Measurements from ENCODE around the gene CYP4A22.
"Not testable (repeated sequence)": the region's sequence is repeated elsewhere in the genome, so short reads cannot be mapped to it uniquely, and the experiment has no call there.

Gene CYP4A22, protein sequence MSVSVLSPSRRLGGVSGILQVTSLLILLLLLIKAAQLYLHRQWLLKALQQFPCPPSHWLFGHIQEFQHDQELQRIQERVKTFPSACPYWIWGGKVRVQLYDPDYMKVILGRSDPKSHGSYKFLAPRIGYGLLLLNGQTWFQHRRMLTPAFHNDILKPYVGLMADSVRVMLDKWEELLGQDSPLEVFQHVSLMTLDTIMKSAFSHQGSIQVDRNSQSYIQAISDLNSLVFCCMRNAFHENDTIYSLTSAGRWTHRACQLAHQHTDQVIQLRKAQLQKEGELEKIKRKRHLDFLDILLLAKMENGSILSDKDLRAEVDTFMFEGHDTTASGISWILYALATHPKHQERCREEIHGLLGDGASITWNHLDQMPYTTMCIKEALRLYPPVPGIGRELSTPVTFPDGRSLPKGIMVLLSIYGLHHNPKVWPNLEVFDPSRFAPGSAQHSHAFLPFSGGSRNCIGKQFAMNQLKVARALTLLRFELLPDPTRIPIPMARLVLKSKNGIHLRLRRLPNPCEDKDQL

DNA sequence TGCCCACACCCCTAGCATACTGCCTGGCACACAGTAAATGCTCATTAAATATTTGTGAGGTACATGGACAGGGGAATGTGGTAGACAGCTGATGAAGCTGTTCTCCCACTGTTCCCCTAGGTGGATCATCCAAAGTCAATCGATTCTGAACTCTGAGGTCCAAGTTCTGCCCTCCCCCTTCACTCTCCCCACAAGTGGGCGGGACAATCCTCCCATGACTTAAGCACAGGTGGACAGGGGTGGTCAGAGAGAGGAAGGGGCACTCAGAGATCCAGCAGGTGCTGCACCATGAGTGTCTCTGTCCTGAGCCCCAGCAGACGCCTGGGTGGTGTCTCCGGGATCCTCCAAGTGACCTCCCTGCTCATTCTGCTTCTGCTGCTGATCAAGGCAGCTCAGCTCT lies at the start of gene CYP4A22:
Gene CYP4A22, plus strand, starts transcription at position 244 of the 400 bp plus-strand sequence. Its CDS starts 45 bp downstream, at position 289.
- no peak for DNase-seq

DNA sequence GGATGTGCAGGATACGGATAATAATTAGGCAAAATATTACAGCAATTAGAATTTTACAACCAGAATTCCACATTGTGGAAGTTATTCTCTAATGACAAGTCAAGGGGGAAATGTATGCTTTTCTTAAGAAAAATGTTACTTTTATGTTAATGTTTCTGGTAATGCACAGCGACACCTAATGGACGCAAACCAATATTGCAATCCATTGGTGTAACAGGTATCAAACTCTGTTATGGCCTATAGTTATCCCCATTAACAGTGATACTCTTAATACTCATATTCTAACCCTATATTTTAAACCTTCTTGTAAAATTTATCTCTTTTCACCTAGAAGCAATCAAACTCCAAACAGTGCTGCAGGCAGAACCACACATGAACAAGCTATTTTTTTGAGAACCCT lies 47.9 kb upstream of the CYP4A22 start:
- peak in 1 of 2 experiments; percentile 31 for DNase-seq

DNA sequence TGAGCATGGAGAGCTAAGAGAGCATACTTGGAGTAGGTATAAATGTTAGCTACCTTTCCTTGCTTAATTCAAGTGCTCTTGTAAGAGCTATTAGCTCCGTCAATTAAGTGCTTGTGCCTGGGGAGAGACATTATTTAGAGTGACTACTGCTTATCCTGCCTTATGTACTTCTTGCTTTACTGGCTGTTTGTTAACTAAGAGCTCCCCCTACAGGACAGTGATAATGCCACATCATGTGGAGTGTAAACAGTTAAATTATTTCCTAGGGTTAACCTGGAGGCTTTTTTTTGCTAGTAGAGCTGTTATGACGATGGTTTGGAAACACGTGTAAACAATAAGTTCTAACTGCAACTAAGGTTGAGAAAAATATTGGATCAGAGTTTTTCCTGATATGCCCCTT lies 45.8 kb upstream of the CYP4A22 start:
- DNase-seq, result not testable (repeated sequence)

DNA sequence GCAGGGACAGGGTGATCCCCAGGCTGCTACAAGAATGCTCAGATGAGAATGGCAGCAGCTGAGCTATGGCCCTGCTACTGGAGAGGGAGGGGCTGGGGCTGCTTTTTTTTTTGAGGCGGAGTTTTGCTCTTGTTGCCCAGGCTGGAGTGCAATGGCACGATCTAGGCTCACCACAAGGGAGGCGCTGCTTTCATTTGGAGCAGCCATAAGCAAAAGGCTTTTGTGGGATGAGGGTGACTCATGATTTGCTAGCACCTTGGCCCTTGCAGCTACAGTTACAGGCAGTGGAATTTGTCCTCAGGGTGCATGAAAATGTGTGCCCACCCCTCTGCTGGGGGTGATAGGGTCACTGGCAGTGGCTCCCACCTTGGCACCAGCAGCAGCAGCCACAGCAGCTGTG lies 32.4 kb upstream of the CYP4A22 start:
- no peak for DNase-seq

DNA sequence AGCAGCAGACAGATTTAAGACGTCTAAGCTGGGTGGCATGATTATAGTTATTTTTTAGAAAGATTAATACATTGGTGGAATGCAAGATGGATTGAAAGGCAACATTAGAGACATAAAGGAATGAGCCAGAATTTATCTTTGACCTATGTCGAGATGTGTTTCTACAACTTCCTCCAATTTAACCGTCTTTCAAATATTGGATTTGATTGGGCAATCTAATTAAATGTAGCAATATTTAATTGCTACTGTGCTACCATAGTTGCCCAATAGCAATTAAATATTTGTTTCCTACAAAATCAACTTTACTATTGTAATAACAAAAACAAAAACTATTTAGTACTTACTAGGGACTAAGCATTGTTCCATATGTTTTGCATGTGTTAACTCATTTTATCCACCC lies 30.4 kb upstream of the CYP4A22 start:
- no peak for DNase-seq

DNA sequence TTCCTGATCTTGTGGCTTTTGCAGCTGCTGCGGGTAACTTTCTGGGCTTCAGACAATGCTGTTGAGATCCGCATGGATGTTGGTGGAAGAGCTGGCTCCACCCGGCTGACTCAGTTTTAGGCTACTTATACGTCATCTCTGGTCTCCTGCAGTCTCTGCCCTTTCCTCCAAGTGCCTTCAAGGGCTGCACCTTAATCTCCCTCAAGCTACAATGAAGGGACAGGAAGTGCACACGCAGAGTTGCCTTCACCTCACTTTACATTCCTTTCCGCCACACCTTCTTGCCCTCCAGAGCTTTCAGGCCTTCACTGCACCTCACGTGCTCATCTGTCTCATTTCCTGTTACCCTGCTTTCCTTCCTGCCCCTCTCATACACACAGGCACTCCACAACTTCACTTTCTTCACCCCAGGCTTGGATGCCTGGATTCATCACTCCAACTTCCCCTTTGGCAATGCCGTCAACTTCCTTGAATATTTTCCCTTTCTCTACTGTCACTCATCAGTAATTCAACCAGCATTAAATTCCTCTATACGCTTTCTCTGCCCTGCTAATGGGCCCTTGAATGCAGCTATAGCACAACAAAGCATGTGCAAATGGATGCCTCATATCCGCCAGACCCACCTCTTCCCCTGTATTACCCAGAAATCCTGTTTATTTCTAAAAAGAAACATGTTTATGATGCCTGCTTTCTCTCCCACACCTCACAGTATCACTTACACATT lies 29.2 kb upstream of the CYP4A22 start:
- DNase-seq, result not testable (repeated sequence)

DNA sequence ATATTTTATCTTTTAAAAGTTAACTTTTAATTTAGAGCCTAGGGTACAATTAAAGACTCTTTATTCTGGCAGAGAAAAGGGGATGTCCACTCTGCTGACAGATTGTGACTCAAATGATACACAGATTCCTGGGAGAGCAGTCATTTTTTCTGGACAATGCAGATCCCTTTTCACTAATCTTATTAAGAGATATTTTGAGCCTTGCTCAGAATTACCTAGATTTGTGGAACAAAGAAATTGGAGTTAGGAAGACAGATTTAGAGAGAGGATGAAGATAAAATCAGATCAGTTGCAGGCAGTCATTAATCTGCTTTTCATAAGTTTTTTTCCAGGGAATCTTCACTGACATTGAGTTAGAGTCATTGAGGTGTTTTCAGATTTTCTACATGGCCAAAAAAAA lies 27.8 kb upstream of the CYP4A22 start:
- DNase-seq, result peak in 1 of 2 experiments; percentile 18

DNA sequence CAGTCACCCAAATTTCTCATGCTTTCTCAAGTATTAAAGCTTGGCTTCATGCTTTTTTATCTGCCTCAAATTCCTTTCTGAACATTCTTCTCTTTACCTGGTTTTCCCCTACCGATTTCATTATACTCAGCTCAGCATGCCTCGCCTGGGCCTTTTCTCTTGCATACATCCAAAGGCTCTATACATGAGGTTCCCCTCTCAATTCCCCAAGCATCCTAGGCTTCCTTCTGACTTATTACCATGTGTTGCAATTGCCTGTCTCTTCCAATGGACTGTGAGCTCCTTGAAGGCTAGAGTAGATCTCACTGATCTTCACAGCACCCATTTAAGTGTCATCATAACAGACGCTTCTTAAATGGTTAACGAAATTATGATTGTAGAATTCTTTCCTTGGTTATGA lies 24.1 kb upstream of the CYP4A22 start:
- no peak for DNase-seq

DNA sequence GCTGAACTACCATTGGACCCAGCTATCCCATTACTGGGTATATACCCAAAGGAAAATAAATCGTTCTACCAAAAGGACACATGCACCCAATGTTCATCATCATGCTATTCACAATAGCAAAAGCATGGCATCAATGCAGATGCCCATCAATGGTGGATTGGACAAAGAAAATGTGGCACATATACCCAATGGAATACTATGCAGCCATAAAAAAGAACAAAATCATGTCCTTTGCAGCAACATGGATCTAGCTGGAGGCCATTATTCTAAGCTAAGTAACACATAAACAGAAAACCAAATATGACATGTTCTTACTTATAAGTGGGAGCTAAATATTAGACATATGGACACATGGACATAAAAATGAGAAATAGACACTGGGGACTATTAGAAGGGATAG lies 16.2 kb upstream of the CYP4A22 start:
- DNase-seq, result not testable (repeated sequence)

DNA sequence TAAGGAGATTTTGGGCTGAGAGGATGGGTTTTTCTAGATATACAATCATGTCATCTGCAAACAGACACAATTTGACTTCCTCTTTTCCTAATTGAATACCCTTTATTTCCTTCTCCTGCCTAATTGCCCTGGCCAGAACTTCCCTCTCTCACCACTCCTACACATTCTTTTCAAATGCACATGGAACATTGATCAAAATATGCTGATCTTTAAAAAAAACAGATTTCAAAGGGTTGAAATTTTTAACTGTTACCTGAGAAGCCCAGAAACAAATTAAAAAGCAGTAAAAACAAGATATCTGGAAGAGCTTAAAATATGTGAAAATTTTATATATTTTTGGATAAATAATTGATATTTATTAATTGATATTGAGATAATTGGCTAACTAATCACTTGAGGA lies 12.4 kb upstream of the CYP4A22 start:
- DNase-seq, result not testable (repeated sequence)

DNA sequence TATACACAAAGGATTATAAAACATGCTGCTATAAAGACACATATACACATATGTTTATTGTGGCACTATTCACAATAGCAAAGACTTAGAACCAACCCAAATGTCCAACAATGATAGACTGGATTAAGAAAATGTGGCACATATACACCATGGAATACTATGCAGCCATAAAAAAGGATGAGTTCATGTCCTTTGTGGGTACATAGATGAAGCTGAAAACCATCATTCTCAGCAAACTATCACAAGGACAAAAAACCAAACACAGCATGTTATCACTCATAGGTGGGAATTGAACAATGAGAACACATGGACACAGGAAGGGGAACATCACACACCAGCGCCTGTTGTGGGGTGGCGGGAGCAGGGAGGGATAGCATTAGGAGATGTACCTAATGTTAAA lies 10.2 kb upstream of the CYP4A22 start:
- not testable (repeated sequence) for DNase-seq

DNA sequence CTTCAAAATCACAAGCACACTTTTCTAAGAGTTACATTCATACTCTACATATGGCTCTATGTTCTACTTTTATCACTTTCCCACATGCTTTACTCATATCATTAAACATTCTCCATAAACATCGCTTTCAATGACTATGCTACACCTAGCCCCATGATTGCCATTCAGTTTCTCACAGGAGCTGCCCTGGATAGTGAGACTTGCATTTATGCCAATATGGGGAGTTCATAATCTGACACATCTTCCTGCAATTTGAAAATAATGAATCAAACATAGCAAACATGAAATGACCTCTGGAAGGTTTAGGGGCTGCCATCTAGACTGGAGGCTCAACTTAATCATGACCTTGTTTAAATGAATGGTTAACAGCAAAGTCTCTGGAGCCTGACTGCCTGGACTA lies 9.0 kb upstream of the CYP4A22 start:
- no peak for DNase-seq

DNA sequence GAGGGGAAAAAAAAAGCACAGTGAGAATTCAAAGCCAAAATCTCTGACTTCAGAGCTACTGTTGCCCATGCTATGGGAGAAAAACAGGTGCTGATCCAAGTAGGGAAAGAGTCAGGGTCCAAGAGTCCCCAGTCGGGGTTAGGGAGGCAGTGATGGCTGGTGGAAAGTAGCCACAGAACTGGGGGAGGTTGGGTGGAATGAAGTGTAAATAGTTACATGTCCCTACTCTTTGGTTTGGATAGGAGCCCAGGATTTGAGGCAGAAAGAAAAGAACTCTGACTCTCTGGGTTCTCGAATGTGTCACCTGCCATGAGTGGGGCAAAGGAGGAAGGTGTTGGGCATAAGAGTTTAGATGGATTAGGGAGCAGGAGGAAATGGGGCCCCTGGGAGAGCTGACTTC lies 8.4 kb upstream of the CYP4A22 start:
- DNase-seq, result not testable (repeated sequence)

DNA sequence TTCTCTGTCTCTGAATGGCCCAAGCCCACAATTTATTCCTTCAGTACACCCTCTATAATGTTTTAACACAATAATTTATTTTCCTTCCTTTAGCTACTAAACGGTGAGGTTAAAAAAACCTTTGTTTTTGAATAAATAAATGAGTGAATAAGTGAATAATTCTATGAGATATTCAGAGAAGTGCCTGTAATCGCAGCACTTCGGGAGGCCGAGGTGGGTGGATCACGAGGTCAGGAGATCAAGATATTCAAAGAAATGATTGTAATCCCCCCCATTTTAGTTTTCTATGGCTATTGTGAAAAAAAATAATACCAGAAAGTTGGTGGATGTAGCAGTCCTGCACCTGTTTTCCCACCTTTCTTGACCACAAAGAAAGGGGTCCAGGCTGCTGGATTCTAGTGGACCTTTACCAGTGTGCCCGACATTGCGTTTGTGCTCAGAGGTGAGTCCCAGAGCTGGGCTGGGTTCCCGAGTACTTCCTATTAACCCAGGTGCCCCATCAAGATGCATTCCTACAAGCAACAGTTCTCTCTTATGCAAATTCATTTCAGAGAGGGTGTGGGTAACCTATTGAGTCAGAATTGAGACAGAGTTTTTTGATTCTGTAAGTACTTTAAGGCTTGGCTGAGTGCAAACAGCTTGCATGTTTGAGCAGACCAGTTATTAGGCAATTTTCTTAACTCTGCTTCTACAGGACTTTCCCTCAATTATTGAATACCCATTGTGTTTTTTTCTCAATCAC lies 7.6 kb upstream of the CYP4A22 start:
- DNase-seq, result not testable (repeated sequence)

DNA sequence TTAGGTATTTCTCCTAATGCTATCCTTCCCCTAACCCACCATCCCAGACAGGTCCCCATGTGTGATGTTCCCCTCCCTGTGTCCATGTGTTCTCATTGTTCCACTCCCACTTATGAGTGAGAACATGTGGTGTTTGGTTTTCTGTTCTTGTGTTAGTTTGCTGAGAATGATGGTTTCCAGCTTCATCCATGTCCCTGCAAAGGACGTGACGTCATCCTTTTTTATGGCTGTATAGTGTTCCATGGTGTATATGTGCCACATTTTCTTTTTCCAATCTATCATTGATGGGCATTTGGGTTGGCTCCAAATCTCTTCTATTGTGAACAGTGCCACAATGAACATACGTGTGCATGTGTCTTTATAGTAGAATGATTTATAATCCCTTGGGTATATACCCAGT lies 4.6 kb upstream of the CYP4A22 start:
- DNase-seq, result not testable (repeated sequence)

DNA sequence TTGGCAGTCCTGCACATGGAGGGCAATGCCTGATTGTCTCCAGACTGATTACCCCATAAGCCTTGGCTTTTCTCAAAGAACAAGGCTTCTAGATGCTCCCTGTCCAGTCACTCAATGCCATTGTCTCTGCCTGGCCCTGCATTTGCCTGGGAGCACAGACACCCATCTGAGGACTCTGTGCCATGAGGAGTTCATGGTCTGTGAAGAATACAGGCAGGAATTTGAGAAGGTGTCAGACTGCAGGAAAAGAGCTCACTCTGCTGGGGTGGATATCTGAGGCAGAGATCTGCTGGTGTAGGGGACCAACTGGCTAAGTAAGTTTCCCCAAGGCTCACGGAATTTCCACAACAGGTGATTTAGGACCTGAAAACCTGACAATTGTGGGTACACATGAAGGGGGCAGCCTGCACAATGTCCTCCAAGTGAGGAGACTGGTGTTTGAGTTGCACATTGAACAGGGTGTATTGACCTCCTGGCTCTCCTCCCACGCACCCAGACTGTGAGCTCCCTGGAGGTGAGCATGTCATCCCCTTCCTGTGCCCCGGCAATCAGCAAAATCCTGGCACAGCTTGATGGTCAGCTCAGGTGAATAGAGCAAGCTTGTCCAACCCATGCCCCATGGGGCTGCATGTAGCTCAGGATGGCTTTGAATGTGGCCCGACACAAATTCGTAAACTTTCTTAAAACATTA lies 829 bp downstream of the CYP4A22 start:
- DNase-seq, result no peak

DNA sequence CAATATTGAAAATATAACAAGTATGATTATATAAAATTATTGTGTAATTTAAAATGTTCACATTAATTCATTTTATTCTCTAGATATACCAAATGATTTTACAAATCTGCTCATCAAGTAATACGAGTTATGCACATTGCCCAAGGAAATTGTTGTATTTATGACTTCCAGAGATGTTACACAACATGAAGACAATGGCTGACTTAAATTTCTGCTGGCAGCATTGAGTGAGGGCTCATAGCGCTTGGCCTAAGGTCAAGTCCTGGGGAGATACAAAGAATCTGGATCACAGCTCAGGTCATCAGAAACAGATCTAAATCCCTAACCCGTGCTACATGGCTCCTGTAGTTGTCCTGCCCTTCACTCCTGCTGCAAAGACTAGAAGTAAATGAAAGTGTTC lies 3.1 kb downstream of the CYP4A22 start:
- not testable (repeated sequence) for DNase-seq

DNA sequence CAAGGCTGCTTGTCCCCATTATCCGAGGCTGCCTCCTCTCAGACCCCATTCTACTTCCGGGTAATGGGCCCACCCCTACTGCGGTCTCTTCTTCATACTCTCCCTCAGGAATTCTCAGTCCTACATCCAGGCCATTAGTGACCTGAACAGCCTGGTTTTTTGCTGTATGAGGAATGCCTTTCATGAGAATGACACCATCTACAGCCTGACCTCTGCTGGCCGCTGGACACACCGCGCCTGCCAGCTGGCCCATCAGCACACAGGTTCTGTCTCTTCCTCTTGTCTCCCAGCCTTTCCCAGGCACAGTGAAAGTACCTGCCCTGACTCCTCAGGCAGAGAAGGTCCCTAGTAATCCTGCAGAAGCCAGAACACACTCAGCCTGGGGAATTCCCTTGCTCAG lies 6.4 kb downstream of the CYP4A22 start:
- not testable (repeated sequence) for DNase-seq

DNA sequence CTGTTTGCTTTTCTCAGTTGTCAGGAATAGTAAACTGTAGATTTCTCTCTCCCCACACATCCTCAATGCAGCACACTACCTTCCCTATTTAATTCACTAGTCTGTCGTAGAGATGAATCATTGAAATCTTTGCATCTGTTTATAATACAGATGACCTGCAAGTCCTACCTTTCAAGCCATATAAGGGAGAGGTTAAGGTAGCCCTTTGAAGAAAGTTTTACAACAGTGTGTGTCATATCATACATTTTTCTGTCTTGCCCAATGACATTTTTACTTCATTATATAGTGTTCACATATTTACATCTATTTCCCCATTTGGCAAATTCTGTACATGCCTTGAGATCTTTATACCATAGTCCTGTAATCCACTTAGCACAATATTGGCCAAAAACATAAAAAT lies 9.3 kb downstream of the CYP4A22 start:
- DNase-seq, result not testable (repeated sequence)

DNA sequence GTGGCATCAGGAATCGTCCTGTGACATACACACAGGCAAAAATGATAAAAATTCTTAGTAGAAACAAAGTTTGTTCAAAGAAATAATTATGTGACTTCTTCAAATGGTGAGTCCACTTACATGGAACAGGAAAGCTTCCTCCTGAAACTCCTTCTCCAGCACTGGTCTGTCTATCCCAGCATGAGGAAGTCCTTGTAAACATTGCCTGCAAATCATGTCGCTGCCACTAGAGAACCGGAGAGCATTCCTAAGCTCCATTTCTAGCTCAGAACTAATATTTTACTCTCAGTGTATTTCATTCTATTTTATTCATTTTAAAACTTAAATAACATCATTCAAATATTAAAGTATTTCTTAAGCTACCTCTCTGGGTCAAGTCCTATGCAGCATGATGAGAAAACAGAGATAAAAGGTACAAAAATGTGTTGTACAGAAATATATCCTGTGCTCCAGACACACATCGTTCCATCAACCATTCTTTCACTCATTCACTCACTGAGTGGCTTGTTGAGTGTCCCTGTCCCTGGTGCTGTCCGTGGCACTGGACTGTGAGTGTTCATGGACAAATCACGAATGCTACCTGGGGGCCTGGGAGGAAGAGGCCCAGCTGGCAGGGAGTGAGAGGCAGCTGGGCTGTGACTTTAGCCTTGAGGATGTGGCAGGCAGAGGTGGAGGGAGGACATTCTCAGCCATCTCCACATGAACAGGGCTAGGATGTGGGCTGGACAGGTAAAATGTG lies 10.0 kb downstream of the CYP4A22 start:
- DNase-seq, result no peak

DNA sequence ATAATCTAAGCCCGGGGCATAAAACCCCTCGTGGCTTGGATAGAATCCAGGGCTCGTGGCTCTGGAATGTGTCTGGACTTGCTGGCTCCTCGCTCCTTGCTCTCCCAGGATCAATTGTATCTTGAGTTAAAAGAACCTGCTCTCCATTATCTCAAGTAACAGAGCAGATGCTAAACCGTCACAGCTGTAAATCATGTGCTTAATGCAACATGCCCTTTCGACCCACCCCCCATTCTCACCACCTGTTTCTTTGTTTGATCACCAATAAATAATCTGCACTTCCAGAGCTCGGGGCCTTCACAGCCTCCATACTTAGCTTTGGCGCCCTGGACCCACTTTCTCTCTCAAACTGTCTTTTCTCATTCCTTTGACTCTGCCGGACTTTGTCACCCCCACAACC lies 11.9 kb downstream of the CYP4A22 start:
- DNase-seq, result peak; percentile 62 to 92

DNA sequence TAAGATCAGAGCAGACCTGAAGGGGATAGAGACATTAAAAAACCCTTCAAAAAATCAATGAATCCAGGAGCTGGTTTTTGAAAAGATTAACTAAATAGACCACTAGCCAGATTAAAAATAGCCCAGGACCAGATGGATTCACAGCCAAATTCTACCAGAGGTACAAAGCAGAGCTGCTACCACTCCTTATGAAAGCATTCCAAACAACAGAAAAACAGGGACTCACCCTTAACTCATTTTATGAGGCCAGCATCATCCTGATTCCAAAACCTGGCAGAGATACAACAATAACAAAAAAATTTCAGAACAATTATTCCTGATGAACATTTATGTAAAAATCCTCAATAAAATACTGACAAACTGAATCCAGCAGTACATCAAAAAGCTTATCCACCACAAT lies 19.2 kb downstream of the CYP4A22 start:
- not testable (repeated sequence) for DNase-seq

Data from NCI-H524 (cell line).